MM.1S (cell line): ENCODE results near the gene TMEM176B.

Source experiments
- DNase-seq: peaks from one replicate; pipeline ENCODE4 v3.0.0-alpha.2; 2015
- H2AFZ ChIP-seq: fragments of 300-600 bp; sonication (generic); 2 replicates; pipeline ENCODE4 v1.6.0; 2016; ENCODE audit warnings: antibody characterized with exemption, low read length
- H3F3A ChIP-seq: fragments of 300-600 bp; sonication (generic); 2 replicates; pipeline ENCODE4 v1.6.1; 2016; ENCODE audit warnings: mild to moderate bottlenecking, antibody characterized with exemption, low read length, moderate library complexity, mixed read lengths; ENCODE audit not compliant: insufficient read depth
- H3K27ac ChIP-seq: fragments of 300-600 bp; sonication (generic); 2 replicates; pipeline ENCODE4 v1.5.1; 2016; ENCODE audit warnings: mild to moderate bottlenecking, low read length
- H3K27me3 ChIP-seq: fragments of 300-600 bp; sonication (generic); replicated peaks from 2 replicates; pipeline ENCODE4 v1.6.0; 2016; ENCODE audit warnings: low read length; ENCODE audit not compliant: insufficient read depth
- H3K36me3 ChIP-seq: fragments of 300-600 bp; sonication (generic); replicated peaks from 2 replicates; pipeline ENCODE4 v1.6.1; 2016; ENCODE audit warnings: mild to moderate bottlenecking, low read length, mixed read lengths; ENCODE audit not compliant: insufficient read depth
- H3K4me1 ChIP-seq: fragments of 300-600 bp; sonication (generic); 2 replicates; pipeline ENCODE4 v1.6.1; 2016; ENCODE audit warnings: low read length, mixed read lengths
- H3K4me2 ChIP-seq: fragments of 300-600 bp; sonication (generic); 2 replicates; pipeline ENCODE4 v1.6.0; 2016; ENCODE audit warnings: low read depth, low read length
- H3K4me3 ChIP-seq: fragments of 300-600 bp; sonication (generic); 2 replicates; pipeline ENCODE4 v1.5.1; 2016; ENCODE audit warnings: low read length, mixed read lengths
- H3K79me2 ChIP-seq: fragments of 300-600 bp; sonication (generic); 2 replicates; pipeline ENCODE4 v1.6.1; 2016; ENCODE audit warnings: mixed run types, low read length, mixed read lengths
- H3K9ac ChIP-seq: fragments of 300-600 bp; sonication (generic); 2 replicates; pipeline ENCODE4 v1.6.1; 2016; ENCODE audit warnings: low read length, mixed read lengths
- H3K9me2 ChIP-seq: fragments of 300-600 bp; sonication (generic); replicated peaks from 2 replicates; pipeline ENCODE4 v1.6.1; 2016; ENCODE audit warnings: mild to moderate bottlenecking, low read length, mixed read lengths; ENCODE audit not compliant: insufficient read depth
- H3K9me3 ChIP-seq: fragments of 300-600 bp; sonication (generic); replicated peaks from 2 replicates; pipeline ENCODE4 v1.6.1; 2016; ENCODE audit warnings: mild to moderate bottlenecking, low read length, mixed read lengths; ENCODE audit not compliant: insufficient read depth
- H4K20me1 ChIP-seq: fragments of 300-600 bp; sonication (generic); 2 replicates; pipeline ENCODE4 v1.6.1; 2016; ENCODE audit warnings: mild to moderate bottlenecking, low read length, moderate library complexity, mixed read lengths; ENCODE audit not compliant: insufficient read depth
- CTCF ChIP-seq: fragments of 300-600 bp; sonication (generic); IDR thresholded peaks from 2 replicates; pipeline ENCODE4 v1.5.1; 2016; ENCODE audit warnings: antibody characterized with exemption, low read length, mixed read lengths
- EZH2 ChIP-seq: fragments of 300-600 bp; sonication (generic); optimal IDR thresholded peaks from 2 replicates; pipeline ENCODE3; 2017; ENCODE audit warnings: low read depth, mild to moderate bottlenecking, antibody characterized with exemption, low read length, mixed read lengths
- EZH2phosphoT487 ChIP-seq: fragments of 300-600 bp; sonication (generic); IDR thresholded peaks from 2 replicates; pipeline ENCODE4 v1.6.1; 2018; ENCODE audit warnings: antibody characterized with exemption, low read length

TMEM176B gene

DNA sequence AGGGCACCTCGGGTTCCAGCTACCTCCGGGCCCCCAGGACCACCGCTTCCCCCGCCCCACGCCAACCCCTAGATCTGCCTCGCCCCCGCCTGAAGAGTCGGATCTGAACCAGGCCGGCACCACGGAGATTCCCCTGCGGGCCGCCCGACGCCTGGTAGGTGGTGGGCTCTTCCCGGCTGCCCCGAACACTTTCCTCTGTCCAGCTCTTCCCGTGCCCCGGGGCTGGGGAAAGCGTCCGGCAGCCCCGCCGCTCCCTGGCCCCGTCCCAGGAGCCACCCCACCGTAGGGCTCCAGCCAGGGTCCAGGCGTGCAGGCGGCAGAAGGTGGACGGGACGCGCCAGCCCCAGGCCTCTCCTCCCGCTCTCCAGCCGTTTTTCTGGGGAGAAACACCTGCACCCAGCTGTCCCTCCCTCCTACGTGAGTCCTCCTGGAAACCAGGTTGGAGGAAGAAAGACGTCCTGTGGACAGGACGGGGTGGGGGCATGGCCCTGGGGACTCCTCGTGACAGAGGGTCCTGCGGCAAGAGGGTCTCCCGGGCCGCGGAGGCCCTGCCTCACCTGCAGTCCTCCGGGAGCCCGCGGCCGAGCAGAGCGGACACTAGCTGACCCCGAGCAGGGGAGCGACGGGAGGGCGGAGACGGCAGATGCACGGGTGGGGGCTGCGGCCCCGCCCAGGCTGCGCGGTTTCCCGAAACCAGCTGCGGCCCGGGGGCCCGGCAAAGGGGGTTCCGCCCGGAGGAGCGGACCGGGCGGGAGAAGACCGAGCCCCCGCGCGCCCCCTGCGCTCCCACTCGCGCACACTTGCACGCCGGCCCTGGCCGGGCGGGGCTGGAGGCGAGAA is at the start of gene TMEM176B:
TMEM176B (minus strand) TSS at position 624 of the 840 bp plus-strand sequence. CDS start 3,795 bp downstream, outside the sequence.
- H4K20me1 ChIP-seq, result no peaks in the 10 kb centered on the region
- H2AFZ ChIP-seq, result no peak within 1 kb of the TSS
- DNase-seq, result no peak
- no peak within 1 kb of the TSS for H3K9ac ChIP-seq
- no peak within 1 kb of the TSS for H3K27ac ChIP-seq
- no peaks in the 10 kb centered on the region for H3K36me3 ChIP-seq
- no peak within 1 kb of the TSS for H3K4me2 ChIP-seq
- no peaks in the 10 kb centered on the region for H3K9me2 ChIP-seq
- TF ChIP-seq CTCF (no peak), EZH2phosphoT487 (no peak), EZH2 (no peak)
- no peaks in the 10 kb centered on the region for H3K9me3 ChIP-seq
- no peaks in the 10 kb centered on the region for H3K4me1 ChIP-seq
- H3F3A ChIP-seq, result no peaks in the 10 kb centered on the region
- no peak within 1 kb of the TSS for H3K4me3 ChIP-seq
- H3K27me3 ChIP-seq, result peaks cover 34% of the 10 kb centered on the region
- H3K79me2 ChIP-seq, result no peaks in the 10 kb centered on the region

DNA sequence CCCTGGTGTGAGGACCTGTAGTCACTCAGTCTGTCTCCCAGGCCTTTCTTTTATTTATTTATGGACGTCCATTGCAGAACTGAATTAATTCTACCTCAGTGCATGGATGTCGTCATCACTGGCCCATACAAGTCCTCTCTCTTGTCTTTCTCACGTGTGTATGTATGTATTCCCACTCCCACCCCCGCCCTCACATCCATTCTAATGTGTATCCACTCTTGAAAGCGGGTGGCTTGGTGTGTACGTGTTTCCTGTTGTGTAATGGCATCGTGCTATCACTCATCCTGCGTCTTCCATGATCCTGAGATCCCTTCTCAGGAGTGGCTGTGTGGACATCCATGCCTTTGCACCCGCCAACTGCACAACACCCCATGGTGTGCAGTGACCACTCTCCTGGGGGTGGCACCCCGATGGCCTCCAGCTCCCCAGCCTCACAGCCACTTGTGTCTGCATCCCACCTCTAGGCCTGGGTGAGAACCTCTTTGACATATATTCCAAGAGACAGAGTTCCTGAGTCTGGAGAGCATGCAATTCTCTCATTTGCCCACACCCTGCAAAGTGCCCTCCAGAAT is 49.1 kb upstream of the TMEM176B start:
- Histone ChIP-seq H3F3A (no peaks in the 10 kb centered on the region), H3K36me3 (no peaks in the 10 kb centered on the region), H3K4me3 (no peak overlapping the region), H3K4me2 (no peak overlapping the region), H3K4me1 (no peaks in the 10 kb centered on the region), H3K27ac (no peak overlapping the region), H2AFZ (no peak overlapping the region), H3K9me3 (no peaks in the 10 kb centered on the region), H3K9me2 (no peaks in the 10 kb centered on the region), H3K9ac (no peak overlapping the region), H3K79me2 (no peaks in the 10 kb centered on the region), H3K27me3 (no peaks in the 10 kb centered on the region), H4K20me1 (no peaks in the 10 kb centered on the region)
- no peak for TF ChIP-seq EZH2
- no peak for TF ChIP-seq CTCF
- no peak for TF ChIP-seq EZH2phosphoT487
- no peak for DNase-seq

DNA sequence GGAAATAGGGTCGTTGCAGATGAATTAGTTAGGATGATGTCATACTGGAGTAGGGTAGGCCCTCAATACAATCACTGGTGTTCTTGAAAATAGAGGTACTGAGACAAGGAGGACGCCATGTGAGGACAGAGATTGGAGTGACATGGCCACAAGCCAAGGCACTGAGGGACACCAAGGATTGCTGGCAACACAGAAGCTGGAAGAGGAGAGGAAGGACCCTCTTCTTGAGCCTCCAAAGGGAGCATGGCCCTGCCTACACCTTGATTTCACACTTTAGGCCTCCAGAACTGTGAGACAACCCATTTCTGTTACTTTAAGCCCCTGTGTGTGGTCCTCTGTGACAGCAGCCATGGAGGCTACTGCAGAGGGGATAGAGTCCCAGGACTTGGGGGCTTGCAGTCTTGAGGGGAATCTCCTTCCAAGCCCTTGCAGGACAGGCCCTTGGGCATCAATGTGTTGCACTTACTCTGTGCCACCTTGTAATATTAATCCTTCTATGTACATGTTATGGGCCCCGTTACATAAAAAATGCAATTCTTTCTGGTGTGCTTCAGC is 48.5 kb upstream of the TMEM176B start:
- Histone ChIP-seq H3F3A (no peaks in the 10 kb centered on the region), H3K27ac (no peak overlapping the region), H3K27me3 (no peaks in the 10 kb centered on the region), H3K4me2 (no peak overlapping the region), H4K20me1 (no peaks in the 10 kb centered on the region), H3K9ac (no peak overlapping the region), H3K36me3 (no peaks in the 10 kb centered on the region), H3K9me2 (no peaks in the 10 kb centered on the region), H3K9me3 (no peaks in the 10 kb centered on the region), H3K4me3 (no peak overlapping the region), H3K4me1 (no peaks in the 10 kb centered on the region), H3K79me2 (no peaks in the 10 kb centered on the region), H2AFZ (no peak overlapping the region)
- no peak for DNase-seq
- TF ChIP-seq CTCF, result no peak
- no peak for TF ChIP-seq EZH2phosphoT487
- no peak for TF ChIP-seq EZH2
